ENCODE data around the gene ZNF284.

ZNF284 gene

DNA sequence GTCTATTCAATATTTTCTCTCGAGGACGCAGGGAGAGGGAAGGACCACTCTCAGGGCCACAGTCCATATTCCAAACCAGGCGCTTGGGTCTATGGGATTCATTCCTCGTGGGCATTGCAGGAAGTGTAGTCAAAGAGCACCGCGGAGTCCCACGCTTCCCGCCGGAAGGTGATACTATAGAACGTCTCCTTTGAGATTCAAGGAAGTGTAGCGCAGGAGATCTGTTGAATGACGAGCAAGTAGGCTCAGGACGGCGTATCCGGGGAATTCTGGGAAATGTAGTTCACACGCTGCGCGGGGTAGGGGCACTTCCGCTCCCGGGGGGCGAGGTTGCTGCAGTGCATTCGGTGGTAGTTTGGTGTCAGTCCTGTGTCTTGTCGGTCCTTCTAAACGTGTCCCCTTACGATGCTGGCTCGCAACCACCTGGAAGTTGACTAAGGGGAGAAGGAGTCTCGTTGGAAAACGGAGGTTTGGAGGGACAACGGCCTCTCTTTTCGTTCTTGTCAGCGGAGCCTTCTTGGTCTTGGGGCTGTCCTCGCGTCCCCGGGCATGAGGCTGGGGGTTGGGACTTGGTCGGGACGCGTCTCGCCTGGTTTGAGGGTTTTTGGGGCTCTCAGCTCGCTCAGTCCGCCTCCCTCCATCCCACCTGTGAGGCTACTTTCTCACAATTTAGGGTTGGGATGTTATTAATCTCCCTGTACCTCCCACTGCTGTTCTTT lies at the start of gene ZNF284:
Gene ZNF284 (plus strand): TSS at position 336 of the 719 bp plus-strand sequence. CDS start 4,231 bp downstream, outside the sequence.
- Histone ChIP-seq H3K4me1 (ENCODE audit: control insufficient read depth, low read depth, low read length) (peaks cover 3% of the 10 kb centered on the region), H3K27me3 (ENCODE audit: control insufficient read depth, insufficient read depth, low read length) (peaks cover 14% of the 10 kb centered on the region), H3K36me3 (ENCODE audit: control insufficient read depth, low read depth, low read length) (no peaks in the 10 kb centered on the region), H3K9ac (ENCODE audit: low read length) (peak within 1 kb of the TSS; percentile 29), H3K4me3 (ENCODE audit: low read length) (peak within 1 kb of the TSS; percentile 78), H3K27ac (ENCODE audit: low read length) (no peak within 1 kb of the TSS), H3K9me3 (ENCODE audit: control insufficient read depth, low read depth, low read length) (peaks cover 15% of the 10 kb centered on the region)

GRCh38 chr19:44024900-44025216 lies 47.1 kb upstream of the ZNF284 start:
- Histone ChIP-seq H3K9ac (ENCODE audit: low read length) (peak overlapping the region; percentile 59), H3K36me3 (ENCODE audit: control insufficient read depth, low read depth, low read length) (peaks cover 24% of the 10 kb centered on the region), H3K27ac (ENCODE audit: low read length) (peak overlapping the region; percentile 59), H3K4me1 (ENCODE audit: control insufficient read depth, low read depth, low read length) (peaks cover 4% of the 10 kb centered on the region), H3K4me3 (ENCODE audit: low read length) (peak overlapping the region; percentile 95), H3K27me3 (ENCODE audit: control insufficient read depth, insufficient read depth, low read length) (no peaks in the 10 kb centered on the region), H3K9me3 (ENCODE audit: control insufficient read depth, low read depth, low read length) (peaks cover 13% of the 10 kb centered on the region)

DNA sequence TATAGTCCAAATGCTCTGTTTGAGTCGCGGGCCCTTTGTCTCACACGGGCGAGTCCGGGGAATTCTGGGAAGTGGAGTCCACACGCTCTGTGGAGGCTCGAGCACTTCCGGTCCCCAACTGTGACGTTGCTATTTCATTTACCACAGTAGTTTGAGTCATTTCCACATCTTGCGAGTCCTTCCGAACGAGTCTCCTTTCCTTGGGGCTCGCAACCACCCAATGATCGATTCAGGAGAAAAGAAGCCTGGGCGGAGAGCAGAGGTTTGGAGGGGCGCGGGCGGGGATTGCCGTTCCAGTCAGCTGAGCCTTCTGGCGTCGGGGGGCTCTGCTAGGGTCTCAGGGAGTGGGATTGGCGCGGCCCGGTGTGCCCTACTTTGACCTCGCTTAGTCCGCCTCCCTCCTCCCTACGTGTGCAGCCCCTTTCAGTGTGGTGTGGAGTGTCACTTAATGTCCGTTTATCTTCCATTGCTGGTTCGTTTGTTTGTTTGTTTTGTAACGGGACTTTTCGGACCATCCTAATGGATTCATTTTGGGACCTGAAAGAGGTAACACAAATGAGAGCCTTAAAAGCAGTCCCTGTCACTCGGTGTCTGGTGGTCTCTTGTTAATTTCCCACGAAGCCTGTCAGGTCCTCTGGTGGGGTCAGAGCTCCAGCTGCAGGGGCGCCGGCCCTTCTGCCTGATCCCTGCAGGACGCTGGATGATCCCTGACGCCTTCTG lies 46.6 kb upstream of the ZNF284 start, which contains the start of gene ZNF222:
Gene ZNF222 (plus strand): TSS at position 163 of the 720 bp plus-strand sequence. CDS start 58 bp downstream, at position 221.
- H3K27me3 ChIP-seq (ENCODE audit: control insufficient read depth, insufficient read depth, low read length): no peaks in the 10 kb centered on the region
- H3K9ac ChIP-seq (ENCODE audit: low read length): peak within 1 kb of the TSS; percentile 59
- peaks cover 11% of the 10 kb centered on the region for H3K9me3 ChIP-seq (ENCODE audit: control insufficient read depth, low read depth, low read length)
- peaks cover 4% of the 10 kb centered on the region for H3K4me1 ChIP-seq (ENCODE audit: control insufficient read depth, low read depth, low read length)
- peak within 1 kb of the TSS; percentile 95 for H3K4me3 ChIP-seq (ENCODE audit: low read length)
- H3K36me3 ChIP-seq (ENCODE audit: control insufficient read depth, low read depth, low read length): peaks cover 27% of the 10 kb centered on the region
- H3K27ac ChIP-seq (ENCODE audit: low read length): peak within 1 kb of the TSS; percentile 59

DNA sequence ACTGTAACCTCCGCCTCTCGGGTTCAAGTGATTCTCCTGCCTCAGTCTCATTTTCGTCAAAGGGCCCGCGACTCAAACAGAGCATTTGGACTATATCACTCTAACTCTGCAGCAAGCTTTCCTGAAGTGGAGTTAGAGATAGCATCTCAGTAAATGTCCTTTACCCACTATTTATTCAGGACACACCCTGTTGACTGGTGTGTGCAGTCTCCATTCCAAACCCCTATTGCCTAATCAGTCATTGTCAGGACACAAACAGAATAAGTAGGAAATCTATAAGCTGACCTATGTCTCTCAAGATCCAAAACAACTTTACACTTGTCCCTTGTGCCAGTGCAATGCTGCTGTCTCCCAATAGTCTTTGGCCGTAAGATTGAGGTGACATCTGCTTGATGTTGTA lies 45.3 kb upstream of the ZNF284 start:
- H3K27me3 ChIP-seq (ENCODE audit: control insufficient read depth, insufficient read depth, low read length): no peaks in the 10 kb centered on the region
- peaks cover 35% of the 10 kb centered on the region for H3K36me3 ChIP-seq (ENCODE audit: control insufficient read depth, low read depth, low read length)
- H3K4me3 ChIP-seq (ENCODE audit: low read length): no peak overlapping the region
- peaks cover 4% of the 10 kb centered on the region for H3K4me1 ChIP-seq (ENCODE audit: control insufficient read depth, low read depth, low read length)
- peaks cover 18% of the 10 kb centered on the region for H3K9me3 ChIP-seq (ENCODE audit: control insufficient read depth, low read depth, low read length)
- H3K9ac ChIP-seq (ENCODE audit: low read length): no peak overlapping the region
- H3K27ac ChIP-seq (ENCODE audit: low read length): no peak overlapping the region

DNA sequence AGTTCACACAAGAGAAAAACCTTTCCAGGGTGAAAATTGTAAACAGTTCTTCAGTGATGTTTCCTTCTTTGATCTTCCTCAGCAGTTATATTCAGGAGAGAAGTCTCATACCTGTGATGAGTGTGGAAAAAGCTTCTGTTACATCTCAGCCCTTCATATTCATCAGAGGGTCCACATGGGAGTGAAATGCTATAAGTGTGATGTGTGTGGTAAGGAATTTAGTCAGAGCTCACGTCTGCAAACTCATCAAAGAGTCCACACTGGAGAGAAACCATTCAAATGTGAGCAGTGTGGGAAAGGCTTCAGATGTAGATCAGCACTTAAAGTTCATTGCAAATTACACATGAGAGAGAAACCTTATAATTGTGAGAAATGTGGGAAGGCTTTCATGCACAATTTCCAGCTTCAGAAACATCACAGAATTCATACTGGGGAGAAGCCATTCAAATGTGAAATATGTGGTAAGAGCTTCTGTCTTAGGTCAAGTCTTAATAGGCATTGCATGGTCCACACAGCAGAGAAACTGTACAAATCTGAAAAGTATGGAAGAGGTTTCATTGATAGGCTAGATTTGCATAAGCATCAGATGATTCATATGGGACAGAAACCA lies 39.9 kb upstream of the ZNF284 start:
- no peak overlapping the region for H3K4me3 ChIP-seq (ENCODE audit: low read length)
- peaks cover 44% of the 10 kb centered on the region for H3K36me3 ChIP-seq (ENCODE audit: control insufficient read depth, low read depth, low read length)
- H3K4me1 ChIP-seq (ENCODE audit: control insufficient read depth, low read depth, low read length): no peaks in the 10 kb centered on the region
- no peak overlapping the region for H3K27ac ChIP-seq (ENCODE audit: low read length)
- peaks cover 47% of the 10 kb centered on the region for H3K9me3 ChIP-seq (ENCODE audit: control insufficient read depth, low read depth, low read length)
- H3K27me3 ChIP-seq (ENCODE audit: control insufficient read depth, insufficient read depth, low read length): no peaks in the 10 kb centered on the region
- H3K9ac ChIP-seq (ENCODE audit: low read length): no peak overlapping the region

DNA sequence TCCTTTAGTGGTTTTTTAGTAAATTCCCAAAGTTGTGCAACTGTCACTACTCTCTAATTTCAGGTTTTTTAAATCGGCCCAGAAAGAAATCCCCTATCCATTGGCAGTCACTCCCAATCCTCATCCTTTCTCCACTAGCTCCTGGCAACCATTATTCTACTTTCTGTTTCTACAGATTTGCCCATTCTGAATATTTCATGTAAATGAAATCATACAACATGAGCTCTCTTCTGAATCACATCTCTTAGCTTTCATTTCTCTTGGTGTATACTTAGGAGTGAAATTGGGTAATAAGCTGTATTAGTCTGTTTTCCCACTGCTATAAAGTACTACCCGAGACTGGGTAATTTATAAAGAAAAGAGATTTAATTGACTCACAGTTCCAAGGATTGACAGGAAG lies 29.8 kb upstream of the ZNF284 start:
- Histone ChIP-seq H3K9ac (ENCODE audit: low read length) (no peak overlapping the region), H3K27ac (ENCODE audit: low read length) (no peak overlapping the region), H3K4me3 (ENCODE audit: low read length) (no peak overlapping the region), H3K36me3 (ENCODE audit: control insufficient read depth, low read depth, low read length) (no peaks in the 10 kb centered on the region), H3K4me1 (ENCODE audit: control insufficient read depth, low read depth, low read length) (no peaks in the 10 kb centered on the region), H3K27me3 (ENCODE audit: control insufficient read depth, insufficient read depth, low read length) (no peaks in the 10 kb centered on the region), H3K9me3 (ENCODE audit: control insufficient read depth, low read depth, low read length) (peaks cover 36% of the 10 kb centered on the region)

- Histone ChIP-seq H3K9me3 (ENCODE audit: control insufficient read depth, low read depth, low read length) (peaks cover 6% of the 10 kb centered on the region), H3K9ac (ENCODE audit: low read length) (no peak overlapping the region), H3K27ac (ENCODE audit: low read length) (no peak overlapping the region), H3K4me3 (ENCODE audit: low read length) (peak overlapping the region; percentile 80), H3K4me1 (ENCODE audit: control insufficient read depth, low read depth, low read length) (peaks cover 9% of the 10 kb centered on the region), H3K27me3 (ENCODE audit: control insufficient read depth, insufficient read depth, low read length) (no peaks in the 10 kb centered on the region), H3K36me3 (ENCODE audit: control insufficient read depth, low read depth, low read length) (peaks cover 3% of the 10 kb centered on the region)
These were observed 21.0 kb upstream of the ZNF284 start for GRCh38 chr19:44050740-44051649.

DNA sequence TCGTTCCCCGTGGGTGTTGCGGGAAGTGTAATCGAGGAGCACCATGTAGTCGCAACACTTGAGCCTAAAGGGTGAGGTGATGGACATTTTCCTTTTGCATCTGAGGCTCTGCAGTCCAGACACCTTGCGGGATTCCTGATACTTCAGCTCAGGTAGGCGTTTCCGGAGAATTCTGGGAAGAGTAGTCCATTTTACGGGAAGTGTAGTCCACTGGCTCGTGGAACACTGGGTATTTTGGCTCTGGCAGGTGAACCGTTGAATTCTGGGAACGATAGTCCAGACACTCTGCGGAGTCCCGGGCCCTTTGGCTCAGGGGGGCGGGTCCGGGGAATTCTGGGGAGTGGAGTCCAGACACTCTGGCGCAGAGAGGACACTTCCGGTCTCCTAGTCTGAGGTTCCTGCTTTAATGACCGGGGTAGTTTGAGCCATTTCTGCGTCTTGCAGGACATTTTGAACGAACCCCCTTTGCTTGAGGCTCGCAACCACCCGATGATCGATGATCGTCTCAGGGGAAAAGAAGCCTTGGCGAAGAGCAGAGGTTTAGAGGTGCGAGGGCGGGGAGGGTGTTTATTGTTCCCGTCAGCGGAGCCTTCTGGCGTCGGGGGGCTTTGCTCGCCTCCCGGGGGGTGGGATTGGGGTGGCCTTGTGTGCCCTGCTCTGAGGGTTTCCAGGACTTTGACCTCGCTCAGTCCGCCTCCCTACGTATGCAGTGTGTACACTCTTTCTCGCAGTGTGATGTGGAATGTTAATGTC lies 20.1 kb upstream of the ZNF284 start, which contains the start of gene ZNF223:
Gene ZNF223 (plus strand): TSS at position 387 of the 753 bp plus-strand sequence. CDS start 3,141 bp downstream, outside the sequence.
- peaks cover 6% of the 10 kb centered on the region for H3K9me3 ChIP-seq (ENCODE audit: control insufficient read depth, low read depth, low read length)
- H3K27me3 ChIP-seq (ENCODE audit: control insufficient read depth, insufficient read depth, low read length): no peaks in the 10 kb centered on the region
- H3K4me3 ChIP-seq (ENCODE audit: low read length): peak within 1 kb of the TSS; percentile 80
- no peak within 1 kb of the TSS for H3K27ac ChIP-seq (ENCODE audit: low read length)
- H3K4me1 ChIP-seq (ENCODE audit: control insufficient read depth, low read depth, low read length): peaks cover 9% of the 10 kb centered on the region
- peaks cover 3% of the 10 kb centered on the region for H3K36me3 ChIP-seq (ENCODE audit: control insufficient read depth, low read depth, low read length)
- H3K9ac ChIP-seq (ENCODE audit: low read length): peak within 1 kb of the TSS; percentile 68

DNA sequence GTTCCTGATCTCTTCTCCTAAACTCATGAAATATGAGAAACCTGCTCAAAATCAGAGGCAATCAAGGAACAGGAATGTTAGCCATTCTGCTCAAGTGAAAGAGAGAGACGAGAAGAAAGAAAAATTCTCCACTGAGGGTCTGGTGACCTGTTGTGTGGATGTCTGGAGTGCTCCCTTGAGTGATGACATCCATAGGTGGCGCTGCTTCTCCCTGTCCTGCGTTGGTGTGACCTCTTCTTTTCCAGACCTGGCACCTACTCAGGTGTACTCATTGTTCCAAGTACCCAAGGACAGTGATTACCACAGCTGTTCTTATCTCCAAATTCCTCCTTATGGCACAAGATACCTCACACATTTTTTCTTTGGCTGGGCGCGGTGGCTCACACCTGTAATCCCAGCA lies 16.1 kb upstream of the ZNF284 start:
- no peak overlapping the region for H3K27ac ChIP-seq (ENCODE audit: low read length)
- H3K9me3 ChIP-seq (ENCODE audit: control insufficient read depth, low read depth, low read length): no peaks in the 10 kb centered on the region
- H3K4me1 ChIP-seq (ENCODE audit: control insufficient read depth, low read depth, low read length): peaks cover 9% of the 10 kb centered on the region
- no peak overlapping the region for H3K4me3 ChIP-seq (ENCODE audit: low read length)
- H3K9ac ChIP-seq (ENCODE audit: low read length): no peak overlapping the region
- no peaks in the 10 kb centered on the region for H3K27me3 ChIP-seq (ENCODE audit: control insufficient read depth, insufficient read depth, low read length)
- H3K36me3 ChIP-seq (ENCODE audit: control insufficient read depth, low read depth, low read length): peaks cover 21% of the 10 kb centered on the region

DNA sequence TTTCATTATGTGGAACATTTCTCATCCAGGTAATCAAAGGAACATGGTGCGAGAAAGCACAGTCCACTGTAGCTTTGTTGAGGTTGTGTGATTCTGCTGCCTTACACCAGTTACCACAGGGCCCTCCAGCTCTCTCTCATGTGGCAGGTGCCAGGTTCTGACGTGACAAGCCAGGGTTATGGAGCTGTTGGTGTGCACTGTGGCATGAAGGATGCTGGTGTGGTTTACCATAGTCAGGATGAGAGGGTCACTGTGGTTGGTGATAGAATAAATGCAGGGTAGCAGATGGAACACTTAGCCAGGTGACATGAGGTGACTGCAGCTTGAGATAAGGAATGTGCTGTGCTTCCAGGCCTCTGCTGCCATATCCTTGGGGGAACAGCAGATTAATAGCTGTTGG lies 12.7 kb upstream of the ZNF284 start:
- no peak overlapping the region for H3K27ac ChIP-seq (ENCODE audit: low read length)
- no peak overlapping the region for H3K9ac ChIP-seq (ENCODE audit: low read length)
- H3K27me3 ChIP-seq (ENCODE audit: control insufficient read depth, insufficient read depth, low read length): no peaks in the 10 kb centered on the region
- no peaks in the 10 kb centered on the region for H3K9me3 ChIP-seq (ENCODE audit: control insufficient read depth, low read depth, low read length)
- peaks cover 41% of the 10 kb centered on the region for H3K36me3 ChIP-seq (ENCODE audit: control insufficient read depth, low read depth, low read length)
- H3K4me3 ChIP-seq (ENCODE audit: low read length): no peak overlapping the region
- no peaks in the 10 kb centered on the region for H3K4me1 ChIP-seq (ENCODE audit: control insufficient read depth, low read depth, low read length)
